ENCODE results near the gene GPR26.
"Not testable (repeated sequence)": the region's sequence is repeated elsewhere in the genome, so short reads cannot be mapped to it uniquely, and the experiment has no call there.

GPR26 gene

GRCh38 chr10:123729523-123729922 is 63.4 kb downstream of the GPR26 start:
- no peak overlapping the region for H3K4me3 ChIP-seq (ENCODE audit: low read length)
- no peak for DNase-seq (ENCODE audit: low read depth)
- TF ChIP-seq, protein P1, sequence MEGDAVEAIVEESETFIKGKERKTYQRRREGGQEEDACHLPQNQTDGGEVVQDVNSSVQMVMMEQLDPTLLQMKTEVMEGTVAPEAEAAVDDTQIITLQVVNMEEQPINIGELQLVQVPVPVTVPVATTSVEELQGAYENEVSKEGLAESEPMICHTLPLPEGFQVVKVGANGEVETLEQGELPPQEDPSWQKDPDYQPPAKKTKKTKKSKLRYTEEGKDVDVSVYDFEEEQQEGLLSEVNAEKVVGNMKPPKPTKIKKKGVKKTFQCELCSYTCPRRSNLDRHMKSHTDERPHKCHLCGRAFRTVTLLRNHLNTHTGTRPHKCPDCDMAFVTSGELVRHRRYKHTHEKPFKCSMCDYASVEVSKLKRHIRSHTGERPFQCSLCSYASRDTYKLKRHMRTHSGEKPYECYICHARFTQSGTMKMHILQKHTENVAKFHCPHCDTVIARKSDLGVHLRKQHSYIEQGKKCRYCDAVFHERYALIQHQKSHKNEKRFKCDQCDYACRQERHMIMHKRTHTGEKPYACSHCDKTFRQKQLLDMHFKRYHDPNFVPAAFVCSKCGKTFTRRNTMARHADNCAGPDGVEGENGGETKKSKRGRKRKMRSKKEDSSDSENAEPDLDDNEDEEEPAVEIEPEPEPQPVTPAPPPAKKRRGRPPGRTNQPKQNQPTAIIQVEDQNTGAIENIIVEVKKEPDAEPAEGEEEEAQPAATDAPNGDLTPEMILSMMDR (IDR thresholded peaks at IDR 0.05; ENCODE audit: insufficient read depth, low read depth, low read length, missing control alignments), result no peak

- not testable (repeated sequence) for H3K4me3 ChIP-seq (ENCODE audit: low read length)
Measured at GRCh38 chr10:123736917-123737316, 70.8 kb downstream of the GPR26 start.

DNA sequence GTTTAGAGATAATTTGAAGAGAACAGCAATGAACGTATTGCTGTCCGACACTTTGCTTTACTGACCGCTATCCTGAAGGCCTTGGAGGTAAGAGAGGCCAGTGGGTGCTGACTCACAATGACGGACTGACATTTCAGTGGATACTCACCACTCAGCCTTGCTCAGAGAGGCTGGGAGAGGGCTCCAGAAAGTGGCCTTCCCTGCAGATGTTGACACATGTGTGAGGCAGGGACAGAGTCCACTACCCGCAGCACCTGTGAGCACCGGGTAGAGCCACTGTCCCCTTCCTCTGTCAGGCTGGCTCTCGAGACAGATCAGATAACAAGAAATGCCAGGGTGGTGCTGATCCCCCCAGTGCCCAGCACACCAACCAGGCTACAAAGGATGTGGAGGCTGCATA is 75.0 kb downstream of the GPR26 start:
- no peak overlapping the region for H3K4me3 ChIP-seq (ENCODE audit: low read length)
- no peak for DNase-seq (ENCODE audit: low read depth)
- TF ChIP-seq, protein P1 (IDR thresholded peaks at IDR 0.05; ENCODE audit: insufficient read depth, low read depth, low read length, missing control alignments), result no peak

More at GRCh38 chr10:123736917-123737316, 70.8 kb downstream of the GPR26 start:
- DNase-seq (ENCODE audit: low read depth), result not testable (repeated sequence)

GRCh38 chr10:123741711-123742110 is 75.6 kb downstream of the GPR26 start:
- no peak for DNase-seq (ENCODE audit: low read depth)
- no peak overlapping the region for H3K4me3 ChIP-seq (ENCODE audit: low read length)
- TF ChIP-seq, protein P1 (IDR thresholded peaks at IDR 0.05; ENCODE audit: insufficient read depth, low read depth, low read length, missing control alignments), result no peak

- TF ChIP-seq, protein P1 (IDR thresholded peaks at IDR 0.05; ENCODE audit: insufficient read depth, low read depth, low read length, missing control alignments), result no peak
- H3K4me3 ChIP-seq (ENCODE audit: low read length), result no peak overlapping the region
- no peak for DNase-seq (ENCODE audit: low read depth)
Measured at GRCh38 chr10:123742751-123743440, 76.7 kb downstream of the GPR26 start.

DNA sequence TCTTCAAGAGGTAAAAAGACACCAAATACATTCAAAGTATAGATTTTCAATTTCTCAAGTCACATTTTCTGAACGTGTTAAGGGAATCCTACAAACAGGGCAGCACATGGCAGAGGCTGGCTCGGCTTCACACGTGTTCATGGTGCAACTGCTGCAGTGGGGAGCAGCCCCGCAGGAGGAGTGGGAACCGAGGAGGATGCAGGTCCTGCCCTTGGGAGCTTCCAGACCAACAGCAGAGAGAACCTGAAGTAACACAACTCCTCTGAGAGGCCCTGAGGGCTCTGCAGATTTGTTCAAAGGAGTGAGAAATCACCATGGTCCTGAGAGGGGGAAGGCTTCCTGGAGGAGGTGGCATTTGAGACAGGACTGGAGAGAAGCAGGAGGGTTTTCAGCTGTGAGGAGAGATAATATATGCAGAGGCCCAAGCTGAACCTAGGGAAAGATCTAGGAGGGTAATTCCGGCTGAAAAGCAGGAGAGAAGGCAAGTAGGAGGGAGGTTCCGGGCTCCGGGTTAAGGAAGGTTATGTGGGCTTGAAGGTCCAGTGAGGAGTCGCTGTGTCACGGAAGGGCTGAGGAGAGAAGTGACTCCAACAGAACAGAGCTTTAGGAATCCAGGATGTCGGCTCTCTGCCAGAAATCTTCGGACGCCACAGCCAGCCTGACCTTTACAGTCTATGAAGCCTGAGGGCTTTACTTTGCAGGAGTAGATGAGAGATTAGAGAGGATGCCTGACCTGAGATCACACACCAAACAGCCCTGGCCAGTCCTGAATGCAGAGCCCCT is 77.5 kb downstream of the GPR26 start:
- DNase-seq (ENCODE audit: low read depth), result no peak
- no peak overlapping the region for H3K4me3 ChIP-seq (ENCODE audit: low read length)
- TF ChIP-seq, protein P1 (IDR thresholded peaks at IDR 0.05; ENCODE audit: insufficient read depth, low read depth, low read length, missing control alignments), result no peak

- H3K4me3 ChIP-seq (ENCODE audit: low read length), result no peak overlapping the region
- no peak for DNase-seq (ENCODE audit: low read depth)
- TF ChIP-seq, protein P1 (IDR thresholded peaks at IDR 0.05; ENCODE audit: insufficient read depth, low read depth, low read length, missing control alignments), result no peak
Measured at GRCh38 chr10:123744224-123744536, 78.0 kb downstream of the GPR26 start.
